Measurements from ENCODE around the gene VANGL1.

- TF ChIP-seq, protein P1, sequence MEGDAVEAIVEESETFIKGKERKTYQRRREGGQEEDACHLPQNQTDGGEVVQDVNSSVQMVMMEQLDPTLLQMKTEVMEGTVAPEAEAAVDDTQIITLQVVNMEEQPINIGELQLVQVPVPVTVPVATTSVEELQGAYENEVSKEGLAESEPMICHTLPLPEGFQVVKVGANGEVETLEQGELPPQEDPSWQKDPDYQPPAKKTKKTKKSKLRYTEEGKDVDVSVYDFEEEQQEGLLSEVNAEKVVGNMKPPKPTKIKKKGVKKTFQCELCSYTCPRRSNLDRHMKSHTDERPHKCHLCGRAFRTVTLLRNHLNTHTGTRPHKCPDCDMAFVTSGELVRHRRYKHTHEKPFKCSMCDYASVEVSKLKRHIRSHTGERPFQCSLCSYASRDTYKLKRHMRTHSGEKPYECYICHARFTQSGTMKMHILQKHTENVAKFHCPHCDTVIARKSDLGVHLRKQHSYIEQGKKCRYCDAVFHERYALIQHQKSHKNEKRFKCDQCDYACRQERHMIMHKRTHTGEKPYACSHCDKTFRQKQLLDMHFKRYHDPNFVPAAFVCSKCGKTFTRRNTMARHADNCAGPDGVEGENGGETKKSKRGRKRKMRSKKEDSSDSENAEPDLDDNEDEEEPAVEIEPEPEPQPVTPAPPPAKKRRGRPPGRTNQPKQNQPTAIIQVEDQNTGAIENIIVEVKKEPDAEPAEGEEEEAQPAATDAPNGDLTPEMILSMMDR (conservative IDR thresholded peaks at IDR 0.05 in 1 of 2, IDR thresholded peaks at IDR 0.05 in 1 of 2; ENCODE audit: extremely low read depth in 1 of 2, insufficient read depth in 1 of 2, low read depth in 1 of 2, low read length in 2 of 2), result no peak
- TF ChIP-seq EZH2 (IDR thresholded peaks at IDR 0.05; ENCODE audit: borderline replicate concordance, low read length), result no peak
Observed at GRCh38 chr1:115656461-115657077, 14.8 kb downstream of the VANGL1 start.
